ENCODE measurements around the gene CADM1. TPM values are rescaled to one million over a fixed set of nuclear protein-coding genes. Genes with fewer than 3 reads are reported as not detected.

The CADM1 gene
- total RNA-seq, 4 donors from 2014 or later, result 89.9 to 351 (median 235) TPM

DNA sequence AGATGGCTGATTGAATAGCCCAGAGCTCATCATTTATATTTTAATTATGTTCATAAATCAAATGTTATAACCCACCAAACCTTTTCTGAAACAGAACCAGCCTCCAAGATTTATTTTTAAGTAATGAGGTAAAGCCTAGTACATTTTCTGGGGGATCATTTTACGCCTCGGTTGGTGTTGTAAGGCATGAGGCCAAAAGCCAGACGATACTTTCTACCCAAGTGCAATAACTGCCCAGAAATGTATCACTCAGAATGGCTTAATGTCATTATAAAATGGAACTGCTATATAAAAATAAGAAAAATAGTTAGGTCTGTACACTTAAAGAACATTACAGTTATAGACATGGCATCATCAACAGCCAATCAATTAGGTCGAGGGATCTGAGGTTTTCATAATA, 283.3 kb downstream of the CADM1 start:
- TF ChIP-seq, protein P1, sequence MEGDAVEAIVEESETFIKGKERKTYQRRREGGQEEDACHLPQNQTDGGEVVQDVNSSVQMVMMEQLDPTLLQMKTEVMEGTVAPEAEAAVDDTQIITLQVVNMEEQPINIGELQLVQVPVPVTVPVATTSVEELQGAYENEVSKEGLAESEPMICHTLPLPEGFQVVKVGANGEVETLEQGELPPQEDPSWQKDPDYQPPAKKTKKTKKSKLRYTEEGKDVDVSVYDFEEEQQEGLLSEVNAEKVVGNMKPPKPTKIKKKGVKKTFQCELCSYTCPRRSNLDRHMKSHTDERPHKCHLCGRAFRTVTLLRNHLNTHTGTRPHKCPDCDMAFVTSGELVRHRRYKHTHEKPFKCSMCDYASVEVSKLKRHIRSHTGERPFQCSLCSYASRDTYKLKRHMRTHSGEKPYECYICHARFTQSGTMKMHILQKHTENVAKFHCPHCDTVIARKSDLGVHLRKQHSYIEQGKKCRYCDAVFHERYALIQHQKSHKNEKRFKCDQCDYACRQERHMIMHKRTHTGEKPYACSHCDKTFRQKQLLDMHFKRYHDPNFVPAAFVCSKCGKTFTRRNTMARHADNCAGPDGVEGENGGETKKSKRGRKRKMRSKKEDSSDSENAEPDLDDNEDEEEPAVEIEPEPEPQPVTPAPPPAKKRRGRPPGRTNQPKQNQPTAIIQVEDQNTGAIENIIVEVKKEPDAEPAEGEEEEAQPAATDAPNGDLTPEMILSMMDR (IDR thresholded peaks at IDR 0.05), result no peak
- no peak for TF ChIP-seq POLR2A (IDR thresholded peaks at IDR 0.05)
- DNase-seq, result no peak
- 86 to 91% methylated on average over 4 of the region's 4 CpGs for WGBS, 2 donors
- Histone ChIP-seq H3K9me3 (no peaks in the 10 kb centered on the region), H3K27ac (no peak overlapping the region), H3K36me3 (no peaks in the 10 kb centered on the region), H3K4me1 (peaks cover 13 to 54% of the 10 kb centered on the region in 2 donors), H3K27me3 (no peaks in the 10 kb centered on the region), H3K4me3 (replicated peaks in 1 of 3) (no peak overlapping the region)
- intact Hi-C loops (cut with DNase I), result no loop called here

DNA sequence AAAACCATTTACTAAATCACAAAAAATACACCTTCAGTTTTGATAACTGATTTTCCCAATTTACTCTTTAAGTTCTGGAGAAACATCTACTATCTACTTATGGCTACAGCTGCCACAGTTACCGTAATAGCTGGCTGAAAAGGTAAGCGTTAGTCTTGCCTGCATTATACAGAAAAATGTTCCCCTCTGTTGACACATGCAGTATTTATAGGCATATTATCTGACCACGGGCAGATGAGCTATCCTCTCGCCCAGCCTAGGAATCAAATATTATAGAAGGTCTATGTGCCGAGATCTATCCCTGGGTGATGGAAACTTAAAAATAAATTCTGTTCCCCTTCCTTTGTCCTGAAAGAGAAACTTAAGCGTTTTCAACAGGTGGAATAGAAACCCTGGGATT, 283.8 kb downstream of the CADM1 start:
- Histone ChIP-seq H3K9me3 (no peaks in the 10 kb centered on the region), H3K27me3 (no peaks in the 10 kb centered on the region), H3K36me3 (no peaks in the 10 kb centered on the region), H3K4me1 (peaks cover 12 to 52% of the 10 kb centered on the region in 2 donors), H3K27ac (no peak overlapping the region), H3K4me3 (replicated peaks in 1 of 3) (no peak overlapping the region)
- 84 to 93% methylated on average over 6 of the region's 6 CpGs for WGBS, 2 donors
- no peak for DNase-seq
- TF ChIP-seq, protein P1 (IDR thresholded peaks at IDR 0.05), result no peak
- TF ChIP-seq POLR2A (IDR thresholded peaks at IDR 0.05), result no peak
- intact Hi-C loops (cut with DNase I), result no loop called here

- no peaks in the 10 kb centered on the region for H3K9me3 ChIP-seq
- peak overlapping the region in 2 of 3 donors; percentile 29 to 46 for H3K27ac ChIP-seq
- no peak for DNase-seq
- WGBS, 2 donors, result 85 to 86% methylated on average over 3 of the region's 3 CpGs
- H3K4me1 ChIP-seq, result peaks cover 12 to 46% of the 10 kb centered on the region in 2 donors
- no peak overlapping the region for H3K4me3 ChIP-seq (replicated peaks in 1 of 3)
- H3K27me3 ChIP-seq, result no peaks in the 10 kb centered on the region
- intact Hi-C loops (cut with DNase I), result no loop called here
- H3K36me3 ChIP-seq, result peaks cover 0 to 1% of the 10 kb centered on the region in 2 donors
- TF ChIP-seq, protein P1 (IDR thresholded peaks at IDR 0.05), result no peak
- TF ChIP-seq POLR2A (IDR thresholded peaks at IDR 0.05), result no peak
Measured at GRCh38 chr11:115219376-115219775, 284.8 kb downstream of the CADM1 start.

DNA sequence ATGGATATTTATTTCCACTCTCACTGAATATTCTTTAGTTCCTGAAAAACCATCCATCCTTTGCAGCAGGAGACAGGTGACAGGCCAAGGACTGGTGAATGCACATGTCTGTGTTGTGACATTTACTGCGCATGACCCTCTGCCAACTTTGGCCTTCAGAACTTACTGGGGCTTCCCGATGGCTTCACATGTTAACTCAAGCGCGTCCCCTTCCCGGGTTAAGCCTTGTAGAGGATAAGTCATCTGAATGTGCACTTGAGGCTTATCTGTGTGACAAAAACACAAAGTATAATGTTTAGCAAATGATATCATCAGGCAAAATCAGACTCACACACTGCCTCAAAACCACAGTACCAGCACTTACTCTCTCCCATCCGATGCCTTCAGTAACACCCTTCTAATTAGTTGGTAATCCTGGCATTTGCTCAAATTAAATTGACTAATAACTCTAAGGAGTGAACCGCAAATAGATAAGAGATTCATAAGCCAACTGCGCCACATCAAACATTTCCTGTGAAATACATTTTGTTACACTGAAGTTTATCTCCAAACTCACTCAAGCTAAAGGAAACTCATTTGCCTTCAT, 286.4 kb downstream of the CADM1 start:
- Histone ChIP-seq H3K27ac (peak overlapping the region in 2 of 3 donors; percentile 5 to 46), H3K4me1 (peaks cover 12 to 34% of the 10 kb centered on the region in 2 donors), H3K36me3 (peaks cover 0 to 3% of the 10 kb centered on the region in 2 donors), H3K27me3 (no peaks in the 10 kb centered on the region), H3K9me3 (no peaks in the 10 kb centered on the region), H3K4me3 (replicated peaks in 1 of 3) (no peak overlapping the region)
- DNase-seq, result peak; percentile 49 to 50
- intact Hi-C loops (cut with DNase I), result no loop called here
- WGBS, 2 donors, result 70 to 71% methylated on average over 8 of the region's 8 CpGs
- TF ChIP-seq POLR2A (IDR thresholded peaks at IDR 0.05), result no peak
- TF ChIP-seq, protein P1 (IDR thresholded peaks at IDR 0.05), result no peak

DNA sequence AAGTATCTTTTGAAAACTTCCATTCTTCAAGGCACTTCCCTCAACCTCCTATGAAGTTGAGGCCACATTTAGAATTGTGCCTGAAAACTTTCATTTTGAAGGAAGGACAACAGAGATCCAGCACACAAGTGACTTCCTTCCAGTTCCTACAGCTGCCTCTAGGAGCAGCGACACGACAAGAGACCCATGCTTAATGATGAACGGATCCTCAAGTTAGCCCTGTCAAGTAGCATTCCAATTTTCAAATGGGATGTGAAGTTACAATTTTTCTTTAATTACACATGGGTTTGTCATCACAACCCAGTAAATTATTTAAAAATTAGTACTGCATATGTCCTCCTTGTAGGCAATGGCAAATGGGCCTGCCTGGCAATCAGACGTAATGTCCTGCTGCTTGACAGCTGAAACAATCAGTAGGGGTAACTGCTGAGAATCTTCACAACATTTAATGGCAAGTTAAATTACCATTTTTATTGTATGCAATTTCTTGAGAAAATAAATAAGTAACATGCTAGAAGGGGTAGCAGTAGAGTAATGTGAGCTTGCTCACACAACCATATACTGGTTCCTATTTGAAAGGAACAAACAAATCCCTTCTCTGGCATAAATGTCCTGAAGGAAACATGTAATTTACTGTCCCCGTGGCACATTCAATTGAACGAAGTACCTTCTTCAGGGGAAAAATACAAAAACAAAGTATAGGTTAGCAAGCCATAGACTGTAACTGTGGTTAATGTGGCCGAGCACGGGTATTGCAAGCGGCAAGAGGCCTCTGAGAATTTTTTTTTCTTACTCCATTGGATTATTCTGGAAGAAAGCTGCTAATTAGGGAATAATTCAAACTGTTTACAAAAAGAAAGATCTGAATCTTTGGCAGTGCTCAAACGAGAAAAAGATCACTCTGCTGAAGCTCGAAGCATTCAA, 288.3 kb downstream of the CADM1 start:
- 80 to 86% methylated on average over 11 of the region's 11 CpGs for WGBS, 2 donors

More for the DNA sequence above, 288.3 kb downstream of the CADM1 start:
- Histone ChIP-seq H3K36me3 (peaks cover 0 to 3% of the 10 kb centered on the region in 2 donors), H3K9me3 (no peaks in the 10 kb centered on the region), H3K27ac (peak overlapping the region in 1 of 3 donors; percentile 46), H3K4me1 (peaks cover 12 to 27% of the 10 kb centered on the region in 2 donors), H3K27me3 (no peaks in the 10 kb centered on the region), H3K4me3 (replicated peaks in 1 of 3) (no peak overlapping the region)
- DNase-seq, result no peak
- intact Hi-C loops (cut with DNase I), result no loop called here
- TF ChIP-seq POLR2A (IDR thresholded peaks at IDR 0.05), result no peak
- TF ChIP-seq, protein P1 (IDR thresholded peaks at IDR 0.05), result peak in 2 of 6 experiments; percentile 9 to 18
